ENCODE measurements around the gene VSIR. TPM values are rescaled to one million over a fixed set of nuclear protein-coding genes. Genes with fewer than 3 reads are reported as not detected.

The VSIR gene
- polyA plus RNA-seq, 1 of the 3 experiments (the other 2 are of a cell fraction), result 11.3 TPM

- H3K36me3 ChIP-seq (replicated peaks in 1 of 2; ENCODE audit: control insufficient read depth in 1 of 2, insufficient read depth in 2 of 2, low read length in 1 of 2), result no peaks in the 10 kb centered on the region
- 76% methylated on average over 12 of the region's 14 CpGs for WGBS (ENCODE audit: low lambda C conversion rate)
- no peak within 1 kb of the TSS for H3K9ac ChIP-seq
- no peak within 1 kb of the TSS for H2AFZ ChIP-seq (ENCODE audit: low read depth)
- no peak within 1 kb of the TSS for H3K27ac ChIP-seq (ENCODE audit: low read depth in 2 of 2, low read length in 1 of 2)
- TF ChIP-seq FOXM1 (IDR thresholded peaks at IDR 0.05; ENCODE audit: low read depth) (no peak), NRF1 (IDR thresholded peaks at IDR 0.05; ENCODE audit: low read depth, low read length) (no peak), RFX5 (IDR thresholded peaks at IDR 0.05; ENCODE audit: low read length) (no peak), GATA2 (CRISPR knock-in tag; IDR thresholded peaks at IDR 0.05) (no peak), JUND (IDR thresholded peaks at IDR 0.05) (no peak), REST (IDR thresholded peaks at IDR 0.05; ENCODE audit: low read depth, low read length) (no peak), FOXJ3 (CRISPR knock-in tag; IDR thresholded peaks at IDR 0.05) (no peak), POLR2AphosphoS5 (IDR thresholded peaks at IDR 0.05; ENCODE audit: low read depth, low read length) (no peak), TEAD4 (IDR thresholded peaks at IDR 0.05; ENCODE audit: borderline replicate concordance, insufficient read depth) (no peak), NFIC (IDR thresholded peaks at IDR 0.05; ENCODE audit: borderline replicate concordance) (no peak), RXRA (IDR thresholded peaks at IDR 0.05; ENCODE audit: borderline replicate concordance, low read depth) (no peak), USF2 (IDR thresholded peaks at IDR 0.05; ENCODE audit: borderline replicate concordance, low read depth, low read length) (no peak), SIN3A (IDR thresholded peaks at IDR 0.05; ENCODE audit: borderline replicate concordance, low read depth, low read length) (no peak), CTCF (IDR thresholded peaks at IDR 0.05) (no peak), PBX3 (IDR thresholded peaks at IDR 0.05) (no peak), FOSL2 (IDR thresholded peaks at IDR 0.05; ENCODE audit: borderline replicate concordance, low read depth) (no peak), GABPA (IDR thresholded peaks at IDR 0.05; ENCODE audit: low read depth) (no peak), YY1 (IDR thresholded peaks at IDR 0.05; ENCODE audit: low read depth) (no peak)
- H3K4me3 ChIP-seq (ENCODE audit: low read depth in 2 of 2, low read length in 1 of 2), result no peak within 1 kb of the TSS
- H3K4me2 ChIP-seq, result no peak within 1 kb of the TSS
- H3K4me1 ChIP-seq (ENCODE audit: control insufficient read depth in 1 of 2, insufficient read depth in 2 of 2, low read depth in 1 of 2, low read length in 1 of 2), result peaks cover 0 to 32% of the 10 kb centered on the region in 2 experiments; a peak in 1 of 4 replicates
- H4K20me1 ChIP-seq (ENCODE audit: insufficient read depth), result no peaks in the 10 kb centered on the region
- no peaks in the 10 kb centered on the region for H3F3A ChIP-seq (replicated peaks; ENCODE audit: insufficient read depth)
- ChIA-PET POLR2A (interaction anchor here (0.7 kb wide), 1 partner anchor 342 kb away, joined by 3 read pairs; no protein-coding TSS in a partner anchor), CTCF (interaction anchor here (0.6 to 2.5 kb wide), 6 partner anchors 11 to 132 kb away, joined by 3 to 12 read pairs (median 6); partner anchors contain the start of gene PSAP)
- no peaks in the 10 kb centered on the region for H3K9me2 ChIP-seq
- DNase-seq, result no peak
- H3K9me3 ChIP-seq, result no peaks in the 10 kb centered on the region
- H3K27me3 ChIP-seq (ENCODE audit: insufficient read depth), result 0 out of 2 replicates have a peak, but pooled peaks cover 4% of the 10 kb centered on the region
- no peaks in the 10 kb centered on the region for H3K79me2 ChIP-seq (ENCODE audit: insufficient read depth)
Measured at GRCh38 chr10:71719464-71720201, 53.7 kb downstream of the VSIR start, which contains the start of gene C10orf105. Gene C10orf105, minus strand, starts transcription at chr10:71719778. Its CDS starts 3,441 bp downstream, at chr10:71716337.
